GM18951 (cell line): ENCODE results near the gene ALDH4A1.

Experiments
- POLR2A ChIP-seq: IDR thresholded peaks from 4 replicates; pipeline ENCODE4 v1.6.1; 2011; ENCODE audit warnings: mild to moderate bottlenecking; ENCODE audit not compliant: insufficient read length, insufficient read depth; ENCODE audit errors: extremely low read depth
- in situ Hi-C: fragments of 300-500 bp; cut with MboI; formaldehyde crosslinking; loops from one replicate; pipeline ENCODE4 v1.12.0; 2022; ENCODE audit warnings: low sequenced_read_pairs, mixed read lengths, inconsistent platforms; ENCODE audit not compliant: unreplicated experiment

Gene ALDH4A1

GRCh38 chr1:18869847-18870594, 32.3 kb downstream of the ALDH4A1 start:
- in situ Hi-C loops, result no loop called here
- TF ChIP-seq POLR2A, result no peak

GRCh38 chr1:18868801-18869424, 33.4 kb downstream of the ALDH4A1 start:
- in situ Hi-C loops, result no loop called here
- TF ChIP-seq POLR2A, result no peak

- no peak for TF ChIP-seq POLR2A
- in situ Hi-C loops, result no loop called here
Measured at GRCh38 chr1:18868354-18868753, 34.0 kb downstream of the ALDH4A1 start.

- in situ Hi-C loops, result no loop called here
- TF ChIP-seq POLR2A, result no peak
Measured at GRCh38 chr1:18866846-18867245, 35.5 kb downstream of the ALDH4A1 start.

GRCh38 chr1:18866314-18866713, 36.0 kb downstream of the ALDH4A1 start:
- no peak for TF ChIP-seq POLR2A
- in situ Hi-C loops, result no loop called here

- TF ChIP-seq POLR2A, result no peak
- in situ Hi-C loops, result no loop called here
Measured at GRCh38 chr1:18865176-18865575, 37.2 kb downstream of the ALDH4A1 start.

GRCh38 chr1:18861590-18861989, 40.8 kb downstream of the ALDH4A1 start:
- in situ Hi-C loops, result no loop called here
- TF ChIP-seq POLR2A, result no peak

- no peak for TF ChIP-seq POLR2A
- in situ Hi-C loops, result no loop called here
Measured at GRCh38 chr1:18861082-18861481, 41.3 kb downstream of the ALDH4A1 start.

GRCh38 chr1:18859560-18859959, 42.8 kb downstream of the ALDH4A1 start, which contains the start of gene TAS1R2:
TSS of gene TAS1R2 (minus strand) at chr1:18859660. CDS start at chr1:18859660, 0 bp downstream.
- no peak for TF ChIP-seq POLR2A
- in situ Hi-C loops, result no loop called here

GRCh38 chr1:18858070-18858688, 44.2 kb downstream of the ALDH4A1 start:
- in situ Hi-C loops, result no loop called here
- no peak for TF ChIP-seq POLR2A

GRCh38 chr1:18856435-18856834, 45.9 kb downstream of the ALDH4A1 start:
- TF ChIP-seq POLR2A, result no peak
- in situ Hi-C loops, result no loop called here

GRCh38 chr1:18855573-18855972, 46.8 kb downstream of the ALDH4A1 start:
- in situ Hi-C loops, result no loop called here
- no peak for TF ChIP-seq POLR2A

- no peak for TF ChIP-seq POLR2A
- in situ Hi-C loops, result no loop called here
Measured at GRCh38 chr1:18854331-18855025, 47.9 kb downstream of the ALDH4A1 start.
